GM12878 (cell line): Measurements from ENCODE around the gene THAP7. TPM values are rescaled to one million over a fixed set of nuclear protein-coding genes. Genes with fewer than 3 reads are reported as not detected.
"Not testable (repeated sequence)": the region's sequence is repeated elsewhere in the genome, so short reads cannot be mapped to it uniquely, and the experiment has no call there.

ENCODE experiments used
- ATAC-seq: fragments of 200-7000 bp; cut with Tn5 transposase; 3 replicates; pipeline ENCODE4 v1.9.1; 2020; ENCODE audit warnings: mild to moderate bottlenecking, moderate library complexity
- BruUV-seq: library from RNA; stranded (reverse); fragments of 400-500 nt; replicated peaks from 2 replicates; lab custom pipeline; 2021; lab: Mats Ljungman, UMichigan
- CTCF ChIA-PET: fragments of 300-600 bp; sonication (Branson Sonifier 250); formaldehyde crosslinking; extraction: SDS; loops from one replicate; lab custom pipeline; 2021; ENCODE audit warnings: inconsistent platforms; lab: Yijun Ruan, JAX
- POLR2A ChIA-PET: fragments of 350-600 bp; formaldehyde crosslinking; extraction: SDS; loops from one replicate; lab custom pipeline; 2021; ENCODE audit warnings: inconsistent platforms; lab: Charles Lee
- RAD21 ChIA-PET: fragments of 300-600 bp; sonication (Branson Sonifier 250); formaldehyde crosslinking; loops from one replicate; lab custom pipeline; 2023; ENCODE audit warnings: antibody characterized with exemption; ENCODE audit not compliant: unreplicated experiment; lab: Charles Lee
- SMC1A ChIA-PET: fragments of 300-600 bp; sonication (Branson Sonifier 250); formaldehyde crosslinking; loops from one replicate; lab custom pipeline; 2023; ENCODE audit not compliant: unreplicated experiment, uncharacterized antibody; lab: Charles Lee
- DNase-seq: peaks from one replicate; pipeline ENCODE4 v3.0.0-alpha.2; 2011; ENCODE audit warnings: low read depth, low spot score
- FAIRE-seq: peaks from 3 replicates; lab custom pipeline; 2011; peaks lifted over from hg19 to GRCh38; lab: Jason Lieb, UNC
- H2AFZ ChIP-seq: 2 replicates; pipeline ENCODE4 v1.6.0; 2011; ENCODE audit warnings: low read depth, low read length, control low read depth; ENCODE audit not compliant: control insufficient read depth
- H3K27ac ChIP-seq: 2 replicates; pipeline ENCODE4 v1.5.1; 2011; ENCODE audit warnings: control low read depth; ENCODE audit not compliant: control insufficient read depth, insufficient read depth
- H3K27me3 ChIP-seq, 2 experiments: replicated peaks in 1 of 2; 2 replicates each; pipeline versions ENCODE4 v1.6.0 to v1.6.1; 2011; ENCODE audit warnings: low read length in 1 of 2; ENCODE audit not compliant: control insufficient read depth in 2 of 2, insufficient read depth in 2 of 2
- H3K36me3 ChIP-seq, 2 experiments: 2 replicates each; pipeline ENCODE4 v1.5.1; 2011; ENCODE audit warnings: low read length in 1 of 2; ENCODE audit not compliant: control insufficient read depth in 2 of 2, insufficient read depth in 2 of 2
- H3K4me1 ChIP-seq: 2 replicates; pipeline ENCODE4 v1.6.1; 2011; ENCODE audit warnings: mild to moderate bottlenecking, low read length, moderate library complexity, mixed read lengths; ENCODE audit not compliant: control insufficient read depth, insufficient read depth
- H3K4me2 ChIP-seq: 2 replicates; pipeline ENCODE4 v1.6.0; 2011; ENCODE audit warnings: control low read depth; ENCODE audit not compliant: control insufficient read depth, insufficient read depth
- H3K4me3 ChIP-seq: fragments of 200-600 bp; sonication (generic); 2 replicates; pipeline ENCODE4 v1.5.1; 2016
- H3K79me2 ChIP-seq: 2 replicates; pipeline ENCODE4 v1.6.0; 2011; ENCODE audit warnings: low read length; ENCODE audit not compliant: control insufficient read depth, insufficient read depth
- H3K9ac ChIP-seq: 2 replicates; pipeline ENCODE4 v1.8.0; 2011; ENCODE audit warnings: low read length, control low read depth, mixed read lengths; ENCODE audit not compliant: control insufficient read depth, insufficient read depth
- H3K9me3 ChIP-seq: replicated peaks from 3 replicates; pipeline ENCODE4 v1.5.1; 2011; ENCODE audit warnings: mild to moderate bottlenecking, low read length; ENCODE audit not compliant: control insufficient read depth, insufficient read depth
- H4K20me1 ChIP-seq: 2 replicates; pipeline ENCODE4 v1.6.0; 2011; ENCODE audit not compliant: control insufficient read depth, insufficient read depth
- CBFB ChIP-seq: IDR thresholded peaks from 2 replicates; pipeline ENCODE4 v1.6.1; 2016; ENCODE audit warnings: antibody characterized with exemption, low read depth
- CEBPB ChIP-seq, 2 experiments: fragments of 150-350 bp in 1 of 2; IDR thresholded peaks; 2 replicates each; pipeline ENCODE4 v1.6.1; 2012 to 2014; ENCODE audit warnings: low read depth in 2 of 2, low read length in 2 of 2, borderline replicate concordance in 1 of 2, inconsistent platforms in 1 of 2
- CREM ChIP-seq: IDR thresholded peaks from 2 replicates; pipeline ENCODE4 v1.6.1; 2014; ENCODE audit warnings: antibody characterized with exemption, low read depth
- EED ChIP-seq: sonication (generic); IDR thresholded peaks from 2 replicates; pipeline ENCODE4 v1.6.1; 2016; ENCODE audit warnings: antibody characterized with exemption, low read depth
- EGR1 ChIP-seq, 2 experiments: IDR thresholded peaks; 1 replicate in 1 of 2; 2 replicates in 1 of 2; pipeline ENCODE4 v1.6.1; 2011 to 2012; ENCODE audit warnings: low read depth in 2 of 2, low read length in 2 of 2, borderline replicate concordance in 1 of 2, mild to moderate bottlenecking in 1 of 2, moderate library complexity in 1 of 2
- RB1 ChIP-seq: fragments of 450-650 bp; formaldehyde crosslinking; IDR thresholded peaks from 2 replicates; pipeline ENCODE4 v1.6.1; 2017; ENCODE audit warnings: mild to moderate bottlenecking, borderline replicate concordance
- SPI1 ChIP-seq: IDR thresholded peaks from 2 replicates; pipeline ENCODE4 v1.6.1; 2011; ENCODE audit warnings: low read depth, mild to moderate bottlenecking, low read length, moderate library complexity, borderline replicate concordance; ENCODE audit not compliant: insufficient read depth
- TCF7 ChIP-seq: IDR thresholded peaks from 2 replicates; pipeline ENCODE4 v1.6.1; 2014; ENCODE audit warnings: antibody characterized with exemption, borderline replicate concordance
- WGBS: methylation state at CpG from one replicate; pipeline ENCODE4 v1.1.6; 2016; ENCODE audit warnings: low lambda C conversion rate; ENCODE audit not compliant: insufficient replicate concordance, insufficient coverage; ENCODE audit errors: missing lambda C conversion rate; 5-methylcytosine and 5-hydroxymethylcytosine counted together
- in situ Hi-C: fragments of 300-500 bp; cut with MboI; formaldehyde crosslinking; loops from 9 replicates; pipeline ENCODE4 v1.14.3; 2018; ENCODE audit warnings: mixed read lengths
- intact Hi-C: fragments of 100-400 bp; cut with micrococcal nuclease; formaldehyde crosslinking; loops from one replicate; pipeline ENCODE4 v1.14.2; 2022; ENCODE audit not compliant: unreplicated experiment
- polyA plus RNA-seq, 11 experiments: library from polyadenylated mRNA; depleted of rRNA in 4 of 11; unstranded in 6 of 11; stranded (reverse) in 5 of 11; fragments of >200 nt; fragmentation: Nextera tagmentation in 4 of 11; fragmentation: Illumina TruSeq in 1 of 11; extraction: Ambion mirVana in 4 of 11; extraction: Trizol in 1 of 11; gene quantifications; 1 replicate in 1 of 11; 2 replicates in 10 of 11; pipeline versions ENCODE4 v1.2.1 to v1.2.3, GENCODE V29; 2011 to 2016; ENCODE audit warnings: inconsistent platforms in 2 of 11, missing spikeins in 2 of 11, low read depth in 1 of 11
- total RNA-seq, 4 experiments: library from RNA; depleted of rRNA in 3 of 4; stranded (reverse); fragments of >200 nt in 3 of 4; fragmentation: Illumina TruSeq in 1 of 4; extraction: Trizol in 1 of 4; gene quantifications; 2 replicates each; pipeline versions ENCODE4 v1.2.1 to v1.2.3, GENCODE V29; 2013 to 2021
- TF ChIP-seq, protein P1 (sequence below): fragments of 450-650 bp; IDR thresholded peaks from 2 replicates; pipeline ENCODE4 v1.6.1; 2017; ENCODE audit warnings: low read depth, mild to moderate bottlenecking, moderate library complexity
- TF ChIP-seq, protein P2 (sequence below): fragments of 450-650 bp; IDR thresholded peaks from 2 replicates; pipeline ENCODE4 v1.6.1; 2017; ENCODE audit warnings: mild to moderate bottlenecking, moderate library complexity

THAP7 gene
- total and polyA plus RNA-seq, 10 of the 15 experiments (the other 5 are each of a cell fraction or from before 2014, with no cell fraction given), result 0.66 to 58.3 (median 26.3) TPM

GRCh38 chr22:21048448-21048847 is 46.5 kb upstream of the THAP7 start:
- in situ Hi-C loops, H3K79me2 ChIP-seq, H3K36me3 ChIP-seq, H3K27me3 ChIP-seq, H4K20me1 ChIP-seq, H3K27ac ChIP-seq, DNase-seq, H3K4me3 ChIP-seq, H2AFZ ChIP-seq, H3K4me2 ChIP-seq, RAD21 ChIA-PET, ATAC-seq, BruUV-seq, CTCF ChIA-PET, H3K9me3 ChIP-seq, intact Hi-C loops, H3K9ac ChIP-seq, H3K4me1 ChIP-seq, POLR2A ChIA-PET, FAIRE-seq, SMC1A ChIA-PET: not testable (repeated sequence)
- WGBS, result 2% methylated on average over 5 of the region's 5 CpGs

DNA sequence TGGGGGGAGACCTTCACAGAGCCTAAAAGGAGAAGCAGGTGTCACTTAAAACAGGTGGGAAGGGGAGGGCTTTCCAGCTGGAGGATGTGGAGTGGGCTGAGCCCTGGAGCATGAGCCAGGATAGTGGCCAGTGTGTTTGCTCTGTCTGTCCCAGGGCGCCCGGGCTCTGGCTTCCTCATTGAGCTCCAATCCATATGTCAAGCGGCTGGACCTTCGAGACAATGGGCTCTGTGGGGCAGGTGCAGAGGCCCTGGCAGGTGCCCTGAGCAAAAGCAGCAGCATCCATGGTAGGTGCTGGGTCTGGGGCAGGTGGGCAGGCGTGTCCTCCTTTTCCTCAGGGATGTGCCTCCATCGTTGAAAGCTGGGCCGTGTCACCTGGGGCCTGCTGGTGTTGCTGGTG is 45.8 kb upstream of the THAP7 start:
- 36% methylated on average over 7 of the region's 7 CpGs for WGBS
- CTCF ChIA-PET, result no interaction called here
- no peak for DNase-seq
- intact Hi-C loops, result no loop called here
- no peak for ATAC-seq
- BruUV-seq, result no TSS peak
- in situ Hi-C loops, result no loop called here
- no peaks in the 10 kb centered on the region for H3K36me3 ChIP-seq
- no peak overlapping the region for H3K4me3 ChIP-seq
- H3K9ac ChIP-seq, result no peak overlapping the region
- H3K27me3 ChIP-seq, result peaks cover 0 to 1% of the 10 kb centered on the region in 2 experiments; a peak in 3 of 4 replicates
- RAD21 ChIA-PET, result no interaction called here
- H3K4me1 ChIP-seq, result peaks cover 10% of the 10 kb centered on the region
- no peak overlapping the region for H3K27ac ChIP-seq
- H3K79me2 ChIP-seq, result no peaks in the 10 kb centered on the region
- POLR2A ChIA-PET, result no interaction called here
- no peak overlapping the region for H2AFZ ChIP-seq
- no peaks in the 10 kb centered on the region for H3K9me3 ChIP-seq
- FAIRE-seq, result no peak
- no peak overlapping the region for H3K4me2 ChIP-seq
- SMC1A ChIA-PET, result no interaction called here
- no peaks in the 10 kb centered on the region for H4K20me1 ChIP-seq
- no peak for TF ChIP-seq TCF7
- no peak for TF ChIP-seq CREM
- TF ChIP-seq CEBPB (IDR thresholded peaks at IDR 0.05; ENCODE audit: borderline replicate concordance in 1 of 2, low read depth in 2 of 2, low read length in 2 of 2), result no peak
- TF ChIP-seq, protein P1, sequence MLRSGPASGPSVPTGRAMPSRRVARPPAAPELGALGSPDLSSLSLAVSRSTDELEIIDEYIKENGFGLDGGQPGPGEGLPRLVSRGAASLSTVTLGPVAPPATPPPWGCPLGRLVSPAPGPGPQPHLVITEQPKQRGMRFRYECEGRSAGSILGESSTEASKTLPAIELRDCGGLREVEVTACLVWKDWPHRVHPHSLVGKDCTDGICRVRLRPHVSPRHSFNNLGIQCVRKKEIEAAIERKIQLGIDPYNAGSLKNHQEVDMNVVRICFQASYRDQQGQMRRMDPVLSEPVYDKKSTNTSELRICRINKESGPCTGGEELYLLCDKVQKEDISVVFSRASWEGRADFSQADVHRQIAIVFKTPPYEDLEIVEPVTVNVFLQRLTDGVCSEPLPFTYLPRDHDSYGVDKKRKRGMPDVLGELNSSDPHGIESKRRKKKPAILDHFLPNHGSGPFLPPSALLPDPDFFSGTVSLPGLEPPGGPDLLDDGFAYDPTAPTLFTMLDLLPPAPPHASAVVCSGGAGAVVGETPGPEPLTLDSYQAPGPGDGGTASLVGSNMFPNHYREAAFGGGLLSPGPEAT, result no peak
- no peak for TF ChIP-seq CBFB
- no peak for TF ChIP-seq EED
- TF ChIP-seq, protein P2, sequence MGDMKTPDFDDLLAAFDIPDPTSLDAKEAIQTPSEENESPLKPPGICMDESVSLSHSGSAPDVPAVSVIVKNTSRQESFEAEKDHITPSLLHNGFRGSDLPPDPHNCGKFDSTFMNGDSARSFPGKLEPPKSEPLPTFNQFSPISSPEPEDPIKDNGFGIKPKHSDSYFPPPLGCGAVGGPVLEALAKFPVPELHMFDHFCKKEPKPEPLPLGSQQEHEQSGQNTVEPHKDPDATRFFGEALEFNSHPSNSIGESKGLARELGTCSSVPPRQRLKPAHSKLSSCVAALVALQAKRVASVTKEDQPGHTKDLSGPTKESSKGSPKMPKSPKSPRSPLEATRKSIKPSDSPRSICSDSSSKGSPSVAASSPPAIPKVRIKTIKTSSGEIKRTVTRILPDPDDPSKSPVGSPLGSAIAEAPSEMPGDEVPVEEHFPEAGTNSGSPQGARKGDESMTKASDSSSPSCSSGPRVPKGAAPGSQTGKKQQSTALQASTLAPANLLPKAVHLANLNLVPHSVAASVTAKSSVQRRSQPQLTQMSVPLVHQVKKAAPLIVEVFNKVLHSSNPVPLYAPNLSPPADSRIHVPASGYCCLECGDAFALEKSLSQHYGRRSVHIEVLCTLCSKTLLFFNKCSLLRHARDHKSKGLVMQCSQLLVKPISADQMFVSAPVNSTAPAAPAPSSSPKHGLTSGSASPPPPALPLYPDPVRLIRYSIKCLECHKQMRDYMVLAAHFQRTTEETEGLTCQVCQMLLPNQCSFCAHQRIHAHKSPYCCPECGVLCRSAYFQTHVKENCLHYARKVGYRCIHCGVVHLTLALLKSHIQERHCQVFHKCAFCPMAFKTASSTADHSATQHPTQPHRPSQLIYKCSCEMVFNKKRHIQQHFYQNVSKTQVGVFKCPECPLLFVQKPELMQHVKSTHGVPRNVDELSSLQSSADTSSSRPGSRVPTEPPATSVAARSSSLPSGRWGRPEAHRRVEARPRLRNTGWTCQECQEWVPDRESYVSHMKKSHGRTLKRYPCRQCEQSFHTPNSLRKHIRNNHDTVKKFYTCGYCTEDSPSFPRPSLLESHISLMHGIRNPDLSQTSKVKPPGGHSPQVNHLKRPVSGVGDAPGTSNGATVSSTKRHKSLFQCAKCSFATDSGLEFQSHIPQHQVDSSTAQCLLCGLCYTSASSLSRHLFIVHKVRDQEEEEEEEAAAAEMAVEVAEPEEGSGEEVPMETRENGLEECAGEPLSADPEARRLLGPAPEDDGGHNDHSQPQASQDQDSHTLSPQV, result no peak
- no peak for TF ChIP-seq EGR1 (IDR thresholded peaks at IDR 0.05; ENCODE audit: borderline replicate concordance in 1 of 2, low read depth in 2 of 2, low read length in 2 of 2)
- TF ChIP-seq RB1, result no peak
- TF ChIP-seq SPI1, result no peak
